ENCODE measurements around the gene NLRC4.
"Not testable (repeated sequence)": the region's sequence is repeated elsewhere in the genome, so short reads cannot be mapped to it uniquely, and the experiment has no call there.

Gene NLRC4

DNA sequence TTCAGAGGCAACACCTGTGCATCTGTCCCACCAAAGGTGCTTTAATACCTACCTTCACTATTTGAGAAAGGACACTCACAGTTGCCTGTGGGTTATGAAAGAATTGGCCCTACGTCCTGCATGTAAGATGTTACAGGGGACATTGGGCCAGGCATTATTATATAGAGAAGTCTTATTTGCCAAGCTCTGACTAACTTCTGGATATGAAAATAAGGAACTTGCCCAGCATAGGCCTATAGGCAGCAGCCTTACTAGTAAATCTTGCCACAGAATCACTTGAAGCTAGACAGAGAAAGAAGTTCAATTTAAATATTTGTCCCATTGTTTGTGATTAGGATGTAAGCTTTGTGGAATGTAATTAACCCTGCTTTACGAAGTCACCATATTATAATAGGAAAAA lies 41.7 kb downstream of the NLRC4 start:
- no peak overlapping the region for H3K27ac Mint-ChIP-seq
- no peak overlapping the region for H3K4me3 Mint-ChIP-seq
- peaks cover 28 to 42% of the 10 kb centered on the region in 2 donors for H3K36me3 Mint-ChIP-seq
- no peaks in the 10 kb centered on the region for H3K27me3 Mint-ChIP-seq
- ATAC-seq (replicated peaks), result no peak
- no peaks in the 10 kb centered on the region for H3K9me3 Mint-ChIP-seq
- H3K4me1 Mint-ChIP-seq, result peaks cover 0 to 4% of the 10 kb centered on the region in 2 donors
- DNase-seq, result no peak

DNA sequence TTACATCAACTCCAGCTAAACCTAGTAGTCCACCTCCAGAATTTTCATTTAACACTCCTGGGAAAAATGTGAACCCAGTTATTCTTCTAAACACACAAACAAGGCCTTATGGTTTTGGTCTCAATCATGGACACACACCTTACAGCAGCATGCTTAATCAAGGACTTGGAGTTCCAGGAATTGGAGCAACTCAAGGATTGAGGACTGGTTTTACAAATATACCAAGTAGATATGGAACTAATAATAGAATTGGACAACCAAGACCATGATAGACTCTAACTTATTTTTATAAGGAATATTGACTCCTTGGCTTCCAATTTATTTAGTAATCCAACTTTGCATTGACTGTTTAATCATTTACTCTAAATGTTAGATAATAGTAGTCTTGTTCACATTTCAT lies 44.2 kb downstream of the NLRC4 start:
- Mint-ChIP-seq H3K9me3 (no peaks in the 10 kb centered on the region), H3K27me3 (no peaks in the 10 kb centered on the region), H3K36me3 (peaks cover 30 to 47% of the 10 kb centered on the region in 2 donors), H3K4me1 (peaks cover 0 to 4% of the 10 kb centered on the region in 2 donors), H3K4me3 (no peak overlapping the region), H3K27ac (no peak overlapping the region)
- ATAC-seq (replicated peaks), result no peak
- no peak for DNase-seq

DNA sequence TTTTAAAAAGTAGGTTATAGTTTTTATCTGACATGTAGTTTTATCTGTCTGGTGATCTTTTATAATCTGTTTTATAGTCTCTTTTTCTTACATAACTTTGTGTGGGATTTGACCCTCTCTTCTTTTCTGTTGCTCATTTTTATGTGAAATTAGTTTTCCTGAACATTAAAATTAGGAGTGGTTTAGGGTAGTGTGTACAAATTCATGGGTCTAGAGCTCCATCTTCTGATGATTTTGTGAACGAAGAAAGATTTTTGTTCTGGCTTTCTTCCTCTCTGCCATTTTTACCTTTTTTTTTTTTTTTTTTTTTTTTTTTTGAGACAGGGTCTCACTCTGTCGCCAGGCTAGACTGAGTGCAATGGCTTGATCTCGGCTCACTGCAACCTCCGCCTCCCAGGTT lies 52.4 kb downstream of the NLRC4 start:
- H3K27ac Mint-ChIP-seq, result no peak overlapping the region
- peaks cover 11 to 27% of the 10 kb centered on the region in 2 donors for H3K36me3 Mint-ChIP-seq
- ATAC-seq (replicated peaks) (no peak), DNase-seq (no peak)
- H3K4me1 Mint-ChIP-seq, result no peaks in the 10 kb centered on the region
- H3K9me3 Mint-ChIP-seq, result no peaks in the 10 kb centered on the region
- no peaks in the 10 kb centered on the region for H3K27me3 Mint-ChIP-seq
- no peak overlapping the region for H3K4me3 Mint-ChIP-seq

DNA sequence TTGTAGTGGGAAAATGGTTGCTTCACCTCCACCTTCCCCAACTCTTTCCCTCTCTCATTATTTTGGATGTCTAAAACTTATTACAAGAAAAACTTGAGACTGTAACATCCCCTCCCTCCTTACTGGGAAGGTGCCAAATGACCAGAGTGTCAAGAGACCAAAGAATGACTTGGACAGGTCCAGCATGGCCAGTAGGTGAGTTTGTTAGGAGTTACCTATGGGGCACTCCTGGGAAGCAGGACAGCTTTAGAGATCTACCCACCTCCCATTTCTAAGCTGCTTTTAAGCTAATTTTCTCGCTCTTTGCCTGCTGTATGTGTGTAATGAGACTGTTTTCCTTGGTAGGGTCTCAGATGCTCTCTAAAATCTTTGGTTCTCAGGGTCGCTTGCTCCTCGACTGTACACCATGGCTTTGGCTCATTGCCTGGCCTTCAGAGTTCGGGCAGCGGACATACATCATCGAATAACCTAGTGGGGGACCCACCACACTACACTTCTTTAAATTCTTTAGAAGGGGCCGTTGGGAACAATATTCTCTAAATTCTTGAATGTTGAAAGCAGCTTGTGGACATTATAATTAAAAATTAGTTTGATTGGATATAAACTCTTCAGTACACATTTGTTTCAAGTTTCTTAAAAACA lies 53.8 kb downstream of the NLRC4 start:
- peaks cover 10 to 23% of the 10 kb centered on the region in 2 donors for H3K36me3 Mint-ChIP-seq
- DNase-seq, result no peak
- ATAC-seq (replicated peaks), result no peak
- no peak overlapping the region for H3K4me3 Mint-ChIP-seq
- no peaks in the 10 kb centered on the region for H3K4me1 Mint-ChIP-seq
- no peaks in the 10 kb centered on the region for H3K9me3 Mint-ChIP-seq
- H3K27me3 Mint-ChIP-seq, result no peaks in the 10 kb centered on the region
- no peak overlapping the region for H3K27ac Mint-ChIP-seq

DNA sequence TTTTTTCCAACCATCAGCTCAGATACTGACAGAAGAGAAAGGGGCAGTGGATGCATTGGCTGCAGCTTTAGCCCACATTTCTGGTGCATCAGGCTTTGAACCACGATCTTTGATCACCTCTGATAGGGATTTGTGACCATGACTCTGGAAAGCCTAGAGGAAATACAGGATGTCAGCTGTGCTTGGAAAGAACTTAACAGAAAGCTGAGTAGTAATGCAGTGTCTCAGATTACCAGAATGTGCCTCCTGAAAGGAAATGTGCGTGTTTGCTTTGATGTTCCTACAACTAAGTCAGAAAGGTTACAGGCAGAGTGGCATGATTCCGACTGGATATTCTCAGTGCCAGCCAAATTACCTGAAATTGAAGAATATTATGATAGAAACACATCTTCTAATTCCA lies 61.3 kb downstream of the NLRC4 start:
- not testable (repeated sequence) for DNase-seq; H3K4me3 Mint-ChIP-seq; H3K9me3 Mint-ChIP-seq; ATAC-seq (replicated peaks); H3K27me3 Mint-ChIP-seq; H3K27ac Mint-ChIP-seq
- Mint-ChIP-seq H3K36me3 (peaks cover 34 to 40% of the 10 kb centered on the region in 2 donors), H3K4me1 (peaks cover 0 to 17% of the 10 kb centered on the region in 2 donors)

DNA sequence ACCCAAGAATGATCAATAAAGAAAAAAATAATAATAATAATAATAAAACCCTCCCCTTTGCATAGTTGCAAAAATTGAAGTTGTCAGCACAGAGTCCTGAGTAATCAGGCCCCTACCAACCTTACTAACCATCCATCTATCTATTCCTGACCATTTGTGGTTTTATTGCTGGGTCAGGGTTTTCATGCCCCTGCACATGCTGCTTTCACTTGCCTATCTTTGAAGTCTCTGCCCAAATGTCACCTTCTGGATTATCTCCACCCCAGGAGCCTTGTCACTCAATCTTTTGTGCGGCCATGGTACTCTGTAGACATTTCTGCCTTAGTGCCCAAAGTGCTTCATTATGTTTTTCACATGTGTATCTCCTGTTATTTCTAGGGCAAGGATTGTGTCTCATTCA lies 63.9 kb downstream of the NLRC4 start:
- no peak for DNase-seq
- Mint-ChIP-seq H3K36me3 (peaks cover 37 to 45% of the 10 kb centered on the region in 2 donors), H3K27me3 (no peaks in the 10 kb centered on the region)

DNA sequence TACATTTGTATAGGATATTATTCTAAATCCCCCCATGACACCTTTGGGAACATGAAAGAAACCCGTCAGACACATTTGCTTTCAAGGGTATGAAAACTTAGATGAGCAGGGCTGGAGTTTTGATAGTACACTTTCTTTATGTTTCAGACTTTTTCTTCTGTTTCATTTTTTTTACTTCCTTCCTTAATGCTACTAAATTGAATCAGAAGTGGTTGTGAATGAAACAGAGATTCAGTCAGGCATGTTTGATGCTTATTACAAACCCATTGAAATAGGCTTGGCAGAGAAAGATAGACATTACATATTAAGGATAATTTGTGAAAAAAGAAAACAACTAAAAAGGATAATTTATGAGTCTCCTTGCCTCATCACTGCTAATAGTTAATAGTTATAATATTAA lies 72.3 kb downstream of the NLRC4 start:
- DNase-seq, result no peak
- H3K4me3 Mint-ChIP-seq, result no peak overlapping the region
- H3K36me3 Mint-ChIP-seq, result peaks cover 9 to 19% of the 10 kb centered on the region in 2 donors
- H3K27ac Mint-ChIP-seq, result peak overlapping the region; percentile 20
- no peaks in the 10 kb centered on the region for H3K9me3 Mint-ChIP-seq
- H3K4me1 Mint-ChIP-seq, result peaks cover 8 to 36% of the 10 kb centered on the region in 2 donors
- H3K27me3 Mint-ChIP-seq, result no peaks in the 10 kb centered on the region
- ATAC-seq (replicated peaks), result no peak

More for the DNA sequence above, 63.9 kb downstream of the NLRC4 start:
- Mint-ChIP-seq H3K4me3 (no peak overlapping the region), H3K27ac (no peak overlapping the region), H3K4me1 (peaks cover 0 to 17% of the 10 kb centered on the region in 2 donors), H3K9me3 (no peaks in the 10 kb centered on the region)
- ATAC-seq (replicated peaks), result no peak

DNA sequence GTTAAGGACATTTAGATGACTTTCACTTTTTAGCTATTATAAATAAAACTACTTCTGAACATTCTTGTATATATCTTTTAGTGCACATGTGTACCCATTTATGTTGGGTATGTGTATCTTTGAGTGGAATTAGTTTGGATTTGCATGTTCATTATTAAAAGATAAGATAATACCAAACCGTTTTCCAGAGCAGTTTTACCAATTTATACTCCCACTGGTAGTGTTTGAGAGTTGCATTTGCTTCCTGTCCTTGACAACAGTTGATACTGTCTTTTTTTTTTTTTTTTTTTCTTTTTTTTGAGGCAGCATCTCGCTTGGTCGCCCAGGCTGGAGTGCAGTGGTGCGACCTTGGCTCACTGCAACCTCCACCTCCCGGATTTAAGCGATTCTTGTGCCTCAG lies 75.7 kb downstream of the NLRC4 start:
- Mint-ChIP-seq H3K27me3 (no peaks in the 10 kb centered on the region), H3K4me1 (peaks cover 8 to 36% of the 10 kb centered on the region in 2 donors), H3K36me3 (peaks cover 12 to 28% of the 10 kb centered on the region in 2 donors), H3K4me3 (no peak overlapping the region), H3K27ac (no peak overlapping the region), H3K9me3 (no peaks in the 10 kb centered on the region)
- DNase-seq (no peak), ATAC-seq (replicated peaks) (no peak)

DNA sequence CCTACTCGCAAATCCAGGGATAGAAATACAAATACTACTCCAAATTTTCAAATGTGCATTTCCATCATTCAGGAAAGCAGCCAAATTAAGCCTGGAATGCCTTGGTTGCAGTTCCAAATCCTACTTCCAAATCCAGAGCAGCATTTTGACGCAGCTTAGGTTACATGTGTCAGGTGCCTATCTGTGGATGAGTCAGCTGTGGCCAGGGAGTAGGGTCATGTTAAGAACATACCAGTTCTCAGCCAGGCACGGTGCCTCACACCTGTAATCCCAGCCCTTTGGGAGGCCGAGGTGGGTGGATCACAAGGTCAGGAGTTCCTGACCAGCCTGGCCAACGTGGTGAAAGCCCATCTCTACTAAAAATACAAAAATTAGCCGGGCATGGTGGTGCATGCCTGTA lies 82.0 kb downstream of the NLRC4 start:
- H3K4me3 Mint-ChIP-seq, result no peak overlapping the region
- peaks cover 15 to 32% of the 10 kb centered on the region in 2 donors for H3K36me3 Mint-ChIP-seq
- no peaks in the 10 kb centered on the region for H3K27me3 Mint-ChIP-seq
- H3K9me3 Mint-ChIP-seq, result no peaks in the 10 kb centered on the region
- DNase-seq (no peak), ATAC-seq (replicated peaks) (no peak)
- H3K4me1 Mint-ChIP-seq, result peaks cover 1 to 3% of the 10 kb centered on the region in 2 donors
- no peak overlapping the region for H3K27ac Mint-ChIP-seq
